Fibroblast of lung (primary cell): ENCODE data around the gene CDH4.

Experiments used
- EZH2 ChIP-seq: IDR thresholded peaks from 2 replicates; pipeline ENCODE4 v1.5.1; 2012; ENCODE audit warnings: low read length, control low read depth, mild to moderate bottlenecking; ENCODE audit errors: missing control alignments
- TF ChIP-seq, protein P1 (sequence below), 2 donors: IDR thresholded peaks in 1 of 2; conservative IDR thresholded peaks in 1 of 2; 1 replicate in 1 of 2; 2 replicates in 1 of 2; pipeline ENCODE4 v1.5.1; 2011 to 2012; ENCODE audit warnings: low read length in 2 of 2, control low read depth in 1 of 2, inconsistent platforms in 1 of 2, low read depth in 1 of 2, mild to moderate bottlenecking in 1 of 2

DNA sequence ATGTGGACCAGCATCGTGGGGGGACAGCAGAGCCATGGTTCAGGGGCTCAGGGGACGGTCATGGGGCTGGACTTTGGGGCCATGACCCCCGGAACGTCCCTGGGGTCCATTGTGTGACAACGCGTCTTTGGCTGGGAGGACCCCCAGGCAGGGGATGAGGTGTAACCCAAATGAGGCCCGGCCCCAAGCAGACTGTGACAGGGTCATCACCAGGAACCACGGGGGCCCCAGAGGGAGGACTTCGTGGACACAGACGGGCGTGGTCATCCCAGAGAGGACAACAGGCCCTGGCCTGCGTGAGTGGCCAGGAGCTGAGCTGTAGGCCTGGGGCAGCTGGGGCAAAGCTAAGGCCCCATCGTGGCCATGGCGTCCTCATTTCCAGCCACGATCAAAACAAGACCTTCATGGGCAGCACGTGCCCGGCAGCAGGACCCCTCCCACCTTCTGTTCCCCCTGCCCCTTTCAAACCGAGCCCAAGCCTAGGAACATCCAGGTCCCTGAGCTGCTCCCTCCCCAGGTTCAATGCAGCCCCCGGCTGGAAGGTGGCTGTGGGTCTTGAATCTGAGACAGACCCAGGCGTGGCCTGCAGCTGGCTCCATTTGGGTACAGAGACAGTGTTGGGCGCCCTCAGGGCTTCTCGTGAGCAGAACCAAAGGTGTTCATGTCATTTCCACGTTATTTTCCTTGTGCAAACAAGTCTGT, 625.9 kb downstream of the CDH4 start:
- TF ChIP-seq, protein P1, sequence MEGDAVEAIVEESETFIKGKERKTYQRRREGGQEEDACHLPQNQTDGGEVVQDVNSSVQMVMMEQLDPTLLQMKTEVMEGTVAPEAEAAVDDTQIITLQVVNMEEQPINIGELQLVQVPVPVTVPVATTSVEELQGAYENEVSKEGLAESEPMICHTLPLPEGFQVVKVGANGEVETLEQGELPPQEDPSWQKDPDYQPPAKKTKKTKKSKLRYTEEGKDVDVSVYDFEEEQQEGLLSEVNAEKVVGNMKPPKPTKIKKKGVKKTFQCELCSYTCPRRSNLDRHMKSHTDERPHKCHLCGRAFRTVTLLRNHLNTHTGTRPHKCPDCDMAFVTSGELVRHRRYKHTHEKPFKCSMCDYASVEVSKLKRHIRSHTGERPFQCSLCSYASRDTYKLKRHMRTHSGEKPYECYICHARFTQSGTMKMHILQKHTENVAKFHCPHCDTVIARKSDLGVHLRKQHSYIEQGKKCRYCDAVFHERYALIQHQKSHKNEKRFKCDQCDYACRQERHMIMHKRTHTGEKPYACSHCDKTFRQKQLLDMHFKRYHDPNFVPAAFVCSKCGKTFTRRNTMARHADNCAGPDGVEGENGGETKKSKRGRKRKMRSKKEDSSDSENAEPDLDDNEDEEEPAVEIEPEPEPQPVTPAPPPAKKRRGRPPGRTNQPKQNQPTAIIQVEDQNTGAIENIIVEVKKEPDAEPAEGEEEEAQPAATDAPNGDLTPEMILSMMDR (conservative IDR thresholded peaks at IDR 0.05 in 1 of 2, IDR thresholded peaks at IDR 0.05 in 1 of 2; ENCODE audit: low read depth in 1 of 2, low read length in 2 of 2) = no peak
- TF ChIP-seq EZH2 = no peak
